Fibroblast of lung (primary cell): ENCODE measurements around the gene RALBP1. TPM values are rescaled to one million over a fixed set of nuclear protein-coding genes. Genes with fewer than 3 reads are reported as not detected.

ENCODE experiments used
- DNase-seq, 2 donors: peaks; one replicate each; pipeline versions ENCODE4 v3.0.0 to v3.0.0-alpha.2; 2010; ENCODE audit warnings: low read depth in 2 of 2
- H2AFZ ChIP-seq: 2 replicates; pipeline ENCODE4 v1.5.1; 2012; ENCODE audit warnings: low read length, control low read depth, inconsistent platforms
- H3K27ac ChIP-seq: 2 replicates; pipeline ENCODE4 v1.5.1; 2011; ENCODE audit warnings: low read length, control low read depth; ENCODE audit not compliant: insufficient read depth
- H3K27me3 ChIP-seq: 2 replicates; pipeline ENCODE4 v1.5.1; 2011; ENCODE audit warnings: mild to moderate bottlenecking, low read length; ENCODE audit not compliant: control insufficient read depth, insufficient read depth
- H3K36me3 ChIP-seq: 2 replicates; pipeline ENCODE4 v1.5.1; 2011; ENCODE audit warnings: low read length; ENCODE audit not compliant: control insufficient read depth, insufficient read depth
- H3K4me1 ChIP-seq: 2 replicates; pipeline ENCODE4 v1.5.1; 2011; ENCODE audit warnings: low read length; ENCODE audit not compliant: control insufficient read depth, insufficient read depth; ENCODE audit errors: extremely low read depth
- H3K4me2 ChIP-seq: 2 replicates; pipeline ENCODE4 v1.5.1; 2011; ENCODE audit warnings: low read length, control low read depth; ENCODE audit not compliant: insufficient read depth; ENCODE audit errors: extremely low read depth
- H3K4me3 ChIP-seq, 4 experiments: fragments of 200-600 bp in 1 of 4; sonication (generic) in 1 of 4; replicated peaks in 1 of 4; 2 replicates each; pipeline ENCODE4 v1.5.1; 2011 to 2016; ENCODE audit warnings: low read length in 4 of 4, low read depth in 3 of 4, mild to moderate bottlenecking in 3 of 4, control low read depth in 2 of 4, inconsistent platforms in 1 of 4, mixed read lengths in 1 of 4; ENCODE audit not compliant: insufficient read depth in 1 of 4; ENCODE audit errors: control extremely low read depth in 1 of 4
- H3K79me2 ChIP-seq: 2 replicates; pipeline ENCODE4 v1.5.1; 2012; ENCODE audit warnings: mild to moderate bottlenecking, low read length, inconsistent platforms; ENCODE audit not compliant: control insufficient read depth, insufficient read depth
- H3K9ac ChIP-seq: 2 replicates; pipeline ENCODE4 v1.5.1; 2011; ENCODE audit warnings: mild to moderate bottlenecking, low read length, control low read depth; ENCODE audit not compliant: insufficient read depth
- H3K9me3 ChIP-seq: 2 replicates; pipeline ENCODE4 v1.5.1; 2012; ENCODE audit warnings: low read depth, low read length; ENCODE audit not compliant: control insufficient read depth, insufficient read depth
- H4K20me1 ChIP-seq: 2 replicates; pipeline ENCODE4 v1.5.1; 2011; ENCODE audit warnings: low read length; ENCODE audit not compliant: control insufficient read depth, insufficient read depth; ENCODE audit errors: extremely low read depth
- CTCF ChIP-seq, 2 donors: IDR thresholded peaks in 1 of 2; conservative IDR thresholded peaks in 1 of 2; 1 replicate in 1 of 2; 2 replicates in 1 of 2; pipeline ENCODE4 v1.5.1; 2011 to 2012; ENCODE audit warnings: low read length in 2 of 2, control low read depth in 1 of 2, inconsistent platforms in 1 of 2, low read depth in 1 of 2, mild to moderate bottlenecking in 1 of 2
- EZH2 ChIP-seq: IDR thresholded peaks from 2 replicates; pipeline ENCODE4 v1.5.1; 2012; ENCODE audit warnings: low read length, control low read depth, mild to moderate bottlenecking; ENCODE audit errors: missing control alignments
- polyA minus RNA-seq: library from RNA; depleted of rRNA, polyadenylated mRNA; stranded (reverse); fragments of >200 nt; gene quantifications from 2 replicates; pipeline ENCODE4 v1.2.3, GENCODE V29; 2011; ENCODE audit warnings: low replicate concordance
- polyA plus RNA-seq, 2 donors: library from polyadenylated mRNA; depleted of rRNA in 1 of 2; stranded (reverse) in 1 of 2; unstranded in 1 of 2; fragments of >200 nt; gene quantifications; 2 replicates each; pipeline ENCODE4 v1.2.1, GENCODE V29; 2011 to 2012; ENCODE audit warnings: missing spikeins in 1 of 2
- total RNA-seq: library from RNA; depleted of rRNA; stranded (reverse); fragments of >200 nt; gene quantifications from 2 replicates; pipeline ENCODE4 v1.2.1, GENCODE V29; 2014

Gene RALBP1
- total RNA-seq (72.3 and 72.7 TPM in 2 replicates), polyA plus RNA-seq (67.5 and 72.4 TPM in 2 replicates), polyA minus RNA-seq (27.0 and 27.5 TPM in 2 replicates)
- polyA plus RNA-seq (2012) = 58.5 and 64.6 TPM in 2 replicates

- H3K27ac ChIP-seq = peak within 1 kb of the TSS; percentile 90
- DNase-seq = peak; percentile 99
- no peaks in the 10 kb centered on the region for H4K20me1 ChIP-seq
- peak within 1 kb of the TSS; percentile 98 for H2AFZ ChIP-seq
- TF ChIP-seq EZH2 (no peak), CTCF (conservative IDR thresholded peaks at IDR 0.05 in 1 of 2, IDR thresholded peaks at IDR 0.05 in 1 of 2; ENCODE audit: low read depth in 1 of 2, low read length in 2 of 2) (peak in 1 of 2 donors; percentile 18)
- peak within 1 kb of the TSS; percentile 79 to 93 (median 86) for H3K4me3 ChIP-seq
- H3K9ac ChIP-seq = peak within 1 kb of the TSS; percentile 83
- H3K36me3 ChIP-seq = no peaks in the 10 kb centered on the region
- no peaks in the 10 kb centered on the region for H3K27me3 ChIP-seq
- H3K9me3 ChIP-seq = no peaks in the 10 kb centered on the region
- H3K4me1 ChIP-seq = peaks cover 7% of the 10 kb centered on the region
- H3K4me2 ChIP-seq = peak within 1 kb of the TSS; percentile 95
- peaks cover 46% of the 10 kb centered on the region for H3K79me2 ChIP-seq
Observed at GRCh38 chr18:9474983-9475642, at the start of gene RALBP1. RALBP1 (plus strand) TSS chr18:9475513; CDS start chr18:9513046, 37,533 bp downstream.

- Histone ChIP-seq H3K27ac (no peak overlapping the region), H3K27me3 (no peaks in the 10 kb centered on the region), H4K20me1 (no peaks in the 10 kb centered on the region), H2AFZ (no peak overlapping the region), H3K4me2 (no peak overlapping the region), H3K4me3 (no peak overlapping the region), H3K9ac (no peak overlapping the region), H3K4me1 (no peaks in the 10 kb centered on the region), H3K9me3 (no peaks in the 10 kb centered on the region), H3K36me3 (no peaks in the 10 kb centered on the region), H3K79me2 (no peaks in the 10 kb centered on the region)
- no peak for TF ChIP-seq EZH2
- no peak for TF ChIP-seq CTCF (conservative IDR thresholded peaks at IDR 0.05 in 1 of 2, IDR thresholded peaks at IDR 0.05 in 1 of 2; ENCODE audit: low read depth in 1 of 2, low read length in 2 of 2)
- DNase-seq = no peak
Observed at GRCh38 chr18:9426753-9427152, 48.6 kb upstream of the RALBP1 start.

- DNase-seq = no peak
- Histone ChIP-seq H2AFZ (no peak overlapping the region), H3K4me3 (no peak overlapping the region), H3K79me2 (no peaks in the 10 kb centered on the region), H3K4me1 (no peaks in the 10 kb centered on the region), H3K36me3 (no peaks in the 10 kb centered on the region), H3K27ac (no peak overlapping the region), H4K20me1 (no peaks in the 10 kb centered on the region), H3K4me2 (no peak overlapping the region), H3K9me3 (no peaks in the 10 kb centered on the region), H3K9ac (no peak overlapping the region), H3K27me3 (no peaks in the 10 kb centered on the region)
- TF ChIP-seq CTCF (conservative IDR thresholded peaks at IDR 0.05 in 1 of 2, IDR thresholded peaks at IDR 0.05 in 1 of 2; ENCODE audit: low read depth in 1 of 2, low read length in 2 of 2) (no peak), EZH2 (no peak)
Observed at GRCh38 chr18:9428301-9428706, 47.0 kb upstream of the RALBP1 start.
